HG02759 (cell line): ENCODE measurements around the gene AASS.
"Not testable (repeated sequence)": the region's sequence is repeated elsewhere in the genome, so short reads cannot be mapped to it uniquely, and the experiment has no call there.

Experiments
- ATAC-seq: cut with Tn5 transposase; IDR thresholded peaks from one replicate; pipeline ENCODE4 v1.9.1; 2021; ENCODE audit warnings: mild to moderate bottlenecking, moderate library complexity; ENCODE audit not compliant: unreplicated experiment

The AASS gene

DNA sequence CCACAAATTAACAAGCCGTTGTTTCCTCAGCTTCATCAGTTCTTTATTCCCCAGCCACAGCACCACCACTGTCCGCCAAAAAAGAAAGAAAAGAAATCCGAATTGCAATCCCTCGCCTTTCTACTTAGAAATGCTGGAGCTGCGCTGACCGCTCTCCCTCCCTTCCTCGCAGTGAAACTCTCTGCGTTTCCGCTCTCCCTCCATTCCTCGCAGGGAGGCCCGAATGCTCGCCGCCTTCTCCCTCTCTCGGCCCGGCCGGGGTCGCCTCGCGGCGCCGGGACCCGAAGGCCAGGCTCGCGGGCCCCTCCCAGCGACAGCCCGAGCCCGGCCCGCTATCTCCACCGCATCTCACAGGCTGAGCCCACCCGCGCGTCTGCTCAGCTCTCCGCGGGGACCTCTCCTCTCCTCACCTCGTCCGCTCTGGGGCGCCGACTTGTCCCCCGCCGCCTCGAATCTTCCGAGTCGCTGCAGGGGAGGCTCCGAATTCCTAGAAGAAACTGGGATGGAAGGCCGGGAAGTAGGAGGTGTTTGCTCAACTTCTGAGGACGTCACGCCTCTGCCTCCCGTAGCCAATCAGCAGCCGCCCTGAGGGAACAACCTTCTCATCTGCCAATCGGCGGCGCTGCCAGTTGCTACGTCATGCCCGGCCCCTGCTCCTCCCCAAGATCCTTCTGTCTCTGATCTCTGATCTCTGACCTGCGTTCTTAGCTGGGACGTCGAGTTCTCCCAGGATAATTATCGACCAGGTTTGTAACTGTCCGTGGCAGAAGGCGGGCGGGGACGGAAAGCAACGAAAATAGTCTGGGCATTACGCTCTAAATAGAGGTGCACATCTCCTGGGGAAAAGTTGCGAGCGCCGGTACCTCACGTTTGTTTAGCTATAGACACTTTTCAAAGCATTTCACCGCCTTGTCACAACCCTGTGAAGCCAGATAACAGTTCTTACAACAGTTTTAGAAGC is at the start of gene AASS:
TSS of gene AASS (minus strand) at position 499 of the 961 bp plus-strand sequence. CDS start 10,523 bp downstream, outside the sequence.
- peak; percentile 100 for ATAC-seq

GRCh38 chr7:122188785-122189184 is 44.7 kb upstream of the AASS start:
- ATAC-seq, result no peak

DNA sequence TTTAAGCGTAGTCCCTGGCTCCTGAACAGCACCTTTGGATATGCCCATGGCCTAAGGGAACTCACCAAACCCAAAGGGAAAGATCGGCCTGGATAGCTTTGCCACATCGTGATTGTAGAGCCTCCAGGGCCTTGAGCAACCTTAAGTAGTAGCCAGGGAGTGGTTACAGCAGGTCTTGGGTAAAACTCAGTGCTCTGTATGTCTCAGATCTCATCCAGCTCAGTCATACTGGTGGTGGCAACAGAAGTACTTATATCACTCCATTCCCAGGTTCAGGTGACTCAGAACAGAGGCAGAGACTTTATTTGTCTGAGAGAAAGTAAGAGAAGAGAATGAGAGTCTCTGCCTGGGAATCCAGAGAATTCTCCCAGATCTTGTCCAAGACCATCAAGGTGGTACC is 39.1 kb upstream of the AASS start:
- no peak for ATAC-seq

GRCh38 chr7:122182081-122182480 is 38.0 kb upstream of the AASS start:
- ATAC-seq, result no peak

- ATAC-seq, result not testable (repeated sequence)
Observed at GRCh38 chr7:122172144-122172543, 28.1 kb upstream of the AASS start.

GRCh38 chr7:122166740-122167139 is 22.7 kb upstream of the AASS start:
- no peak for ATAC-seq

- no peak for ATAC-seq
Observed at GRCh38 chr7:122166275-122166674, 22.2 kb upstream of the AASS start.

- no peak for ATAC-seq
Observed at GRCh38 chr7:122161628-122162027, 17.6 kb upstream of the AASS start.

DNA sequence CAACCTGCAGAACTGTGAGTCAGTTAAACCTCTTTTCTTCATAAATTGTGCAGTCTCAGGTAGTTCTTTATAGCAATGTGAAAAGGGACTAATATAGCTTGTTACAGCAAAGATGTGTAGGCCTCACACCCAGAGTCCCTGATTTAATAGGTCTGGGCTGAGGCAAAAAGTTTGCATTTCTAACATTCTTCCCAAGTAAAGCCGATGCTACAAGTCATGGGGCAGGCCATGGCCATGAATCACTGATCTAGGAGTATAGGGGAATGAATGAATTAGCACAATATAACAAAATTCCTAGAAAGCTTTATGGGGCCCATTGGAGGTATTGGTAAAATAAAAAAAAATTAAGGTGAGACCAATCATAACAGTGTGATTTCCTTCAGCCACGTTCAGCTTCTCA is 11.5 kb upstream of the AASS start:
- no peak for ATAC-seq

- no peak for ATAC-seq
Observed at GRCh38 chr7:122148878-122149277, 4.8 kb upstream of the AASS start.

DNA sequence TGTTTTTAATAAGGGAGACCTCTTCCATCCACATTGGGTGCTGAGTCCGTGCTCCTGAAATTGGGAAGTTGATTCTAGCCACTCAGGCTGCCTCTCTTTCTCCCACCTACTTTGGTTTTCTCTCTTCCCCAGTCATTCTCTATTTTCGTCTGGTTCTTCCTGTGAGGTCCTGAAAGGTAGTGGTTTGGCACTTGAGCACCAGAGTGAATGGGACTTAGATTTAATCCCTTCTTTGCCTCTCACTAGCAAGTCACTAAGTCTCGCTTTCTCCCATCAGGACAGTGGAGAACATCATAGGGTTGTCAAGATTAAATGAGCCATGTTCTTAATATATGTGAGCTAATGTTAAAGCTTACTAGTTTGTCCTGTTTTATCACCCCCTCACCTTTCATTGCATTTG is 4.0 kb upstream of the AASS start:
- no peak for ATAC-seq

- ATAC-seq, result no peak
Observed at GRCh38 chr7:122145937-122146645, 2.0 kb upstream of the AASS start.

GRCh38 chr7:122143376-122143750 is 686 bp downstream of the AASS start:
- peak; percentile 3 for ATAC-seq

GRCh38 chr7:122140918-122141317 is 3.1 kb downstream of the AASS start:
- ATAC-seq, result no peak

DNA sequence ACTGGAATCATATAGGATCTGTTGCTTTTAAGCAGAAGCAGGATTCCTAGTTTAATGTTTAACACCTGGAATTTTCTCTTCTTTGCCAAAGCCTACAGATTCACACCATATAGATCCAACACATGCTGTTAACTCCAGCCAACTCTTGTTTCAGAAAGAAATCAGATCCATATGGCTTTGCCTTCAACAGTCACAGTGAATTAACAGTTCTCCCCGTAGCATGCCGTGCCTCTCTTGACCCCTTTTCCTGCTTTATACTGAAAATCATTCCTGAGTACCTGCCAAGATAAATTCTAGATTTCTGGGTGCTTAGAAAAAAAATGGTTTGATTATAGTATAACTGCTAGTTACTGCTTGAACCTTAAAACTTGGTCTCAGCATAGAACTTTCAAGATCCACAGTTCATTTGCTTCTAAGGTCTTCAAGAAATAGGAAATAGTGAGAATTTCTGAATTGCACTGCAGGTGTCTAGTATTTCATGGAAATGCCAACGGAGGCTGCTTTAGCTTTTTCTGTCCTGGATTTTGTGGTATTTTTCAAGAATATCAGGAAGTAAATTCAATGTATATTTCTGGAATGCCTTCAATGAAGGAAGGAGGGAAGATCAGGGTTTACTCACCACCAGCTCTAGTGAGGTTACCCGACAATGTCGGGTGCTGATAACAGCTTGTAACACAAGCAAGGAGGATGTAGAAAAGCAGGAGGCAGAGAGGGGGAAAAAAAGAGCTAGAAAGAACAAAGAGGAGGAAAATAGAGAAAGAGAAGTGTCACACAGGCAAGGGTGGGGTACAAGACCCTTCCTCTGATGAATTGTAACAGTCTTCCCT is 6.6 kb downstream of the AASS start:
- ATAC-seq, result no peak

- no peak for ATAC-seq
Observed at GRCh38 chr7:122136639-122137245, 7.3 kb downstream of the AASS start.

GRCh38 chr7:122136078-122136477 is 8.0 kb downstream of the AASS start:
- ATAC-seq, result no peak

GRCh38 chr7:122135275-122135674 is 8.8 kb downstream of the AASS start:
- ATAC-seq, result no peak

- not testable (repeated sequence) for ATAC-seq
Observed at GRCh38 chr7:122134793-122135192, 9.3 kb downstream of the AASS start.

GRCh38 chr7:122133477-122133876 is 10.6 kb downstream of the AASS start:
- ATAC-seq, result no peak

- no peak for ATAC-seq
Observed at GRCh38 chr7:122132341-122132740, 11.7 kb downstream of the AASS start.
